Esophagus muscularis mucosa (tissue), 4 donors: ENCODE measurements around the gene REG3A. TPM values are rescaled to one million over a fixed set of nuclear protein-coding genes. Genes with fewer than 3 reads are reported as not detected.

Source experiments
- DNase-seq: peaks from one replicate; pipeline ENCODE4 v3.0.0-alpha.2; 2017; ENCODE audit errors: extremely low spot score
- H3K27ac ChIP-seq, 4 donors: fragments of 200-600 bp; sonication (generic); replicated peaks in 1 of 4; 1 replicate in 3 of 4; 2 replicates in 1 of 4; pipeline ENCODE4 v1.5.1; 2016 to 2019; ENCODE audit warnings: mild to moderate bottlenecking in 1 of 4
- H3K27me3 ChIP-seq, 4 donors: fragments of 200-600 bp; sonication (generic); one replicate each; pipeline versions ENCODE4 v1.5.1 to v1.6.0; 2016 to 2019
- H3K36me3 ChIP-seq, 4 donors: fragments of 200-600 bp; sonication (generic); one replicate each; pipeline ENCODE4 v1.5.1; 2016 to 2019
- H3K4me1 ChIP-seq, 4 donors: fragments of 200-600 bp; sonication (generic); one replicate each; pipeline ENCODE4 v1.5.1; 2016 to 2019
- H3K4me3 ChIP-seq, 4 donors: fragments of 200-600 bp; sonication (generic); 1 replicate in 2 of 4; 2 replicates in 2 of 4; pipeline ENCODE4 v1.5.1; 2016 to 2019; ENCODE audit warnings: mild to moderate bottlenecking in 4 of 4, moderate library complexity in 1 of 4
- H3K9me3 ChIP-seq, 4 donors: fragments of 200-600 bp; sonication (generic); 1 replicate in 3 of 4; 2 replicates in 1 of 4; pipeline ENCODE4 v1.5.1; 2016 to 2019
- EP300 ChIP-seq: sonication (generic); formaldehyde crosslinking; IDR thresholded peaks from one replicate; pipeline ENCODE4 v1.6.1; 2017; ENCODE audit warnings: antibody characterized with exemption
- POLR2A ChIP-seq: fragments of 450-650 bp; IDR thresholded peaks from one replicate; pipeline ENCODE4 v1.6.1; 2017; ENCODE audit warnings: antibody characterized with exemption, moderate library complexity, mild to moderate bottlenecking, low read depth
- POLR2AphosphoS5 ChIP-seq, 2 donors: sonication (generic); formaldehyde crosslinking; IDR thresholded peaks; one replicate each; pipeline ENCODE4 v1.6.1; 2017; ENCODE audit warnings: antibody characterized with exemption in 2 of 2
- WGBS: methylation state at CpG from one replicate; pipeline ENCODE4 v1.1.5; 2018; 5-methylcytosine and 5-hydroxymethylcytosine counted together
- intact Hi-C: fragments of 100-400 bp; cut with DNase I; formaldehyde crosslinking; loops from one replicate; pipeline ENCODE4 v1.15.1; 2023
- total RNA-seq, 4 donors: library from RNA; depleted of rRNA; stranded (reverse); fragments of >200 nt; gene quantifications; one replicate each; pipeline versions ENCODE4 v1.1.0 to v1.2.1, GENCODE V29; 2016
- TF ChIP-seq, protein P1 (sequence below), 3 experiments: fragments of 200-600 bp in 2 of 3; fragments of 450-650 bp in 1 of 3; sonication (generic) in 2 of 3; IDR thresholded peaks; one replicate each; pipeline ENCODE4 v1.5.1; 2017 to 2019; ENCODE audit warnings: antibody characterized with exemption in 3 of 3, mild to moderate bottlenecking in 2 of 3, moderate library complexity in 1 of 3

The REG3A gene
- not detected for total RNA-seq

DNA sequence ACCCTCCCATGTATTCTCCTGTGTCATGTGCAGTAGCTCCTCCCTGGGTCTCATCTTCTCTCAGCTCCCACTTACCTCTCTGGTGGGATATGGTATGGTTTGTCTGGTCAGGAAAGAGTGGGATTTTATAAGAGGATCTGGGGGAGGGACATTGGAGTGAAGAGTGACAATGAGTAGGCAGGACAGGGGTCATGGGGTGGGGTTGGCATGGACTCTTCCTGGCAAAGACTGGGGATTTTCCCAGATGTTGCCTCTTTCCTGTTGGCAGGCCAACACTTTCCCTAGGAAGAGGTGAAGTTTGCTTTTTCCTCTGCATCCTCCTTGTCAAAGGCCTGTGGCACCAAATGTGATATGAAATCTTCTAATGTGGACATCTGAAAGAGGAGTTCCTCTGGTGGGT, at the start of gene REG3A:
Gene REG3A (minus strand): TSS at position 101 of the 400 bp plus-strand sequence. CDS start 348 bp downstream, outside the sequence.
- Histone ChIP-seq H3K4me1 (no peaks in the 10 kb centered on the region), H3K9me3 (no peaks in the 10 kb centered on the region), H3K4me3 (no peak within 1 kb of the TSS), H3K27me3 (peaks cover 0 to 6% (median 0%) of the 10 kb centered on the region in 4 donors), H3K27ac (no peak within 1 kb of the TSS), H3K36me3 (no peaks in the 10 kb centered on the region)
- intact Hi-C loops = no loop called here
- no peak for TF ChIP-seq POLR2AphosphoS5 (IDR thresholded peaks at IDR 0.05)
- no peak for TF ChIP-seq EP300
- TF ChIP-seq, protein P1, sequence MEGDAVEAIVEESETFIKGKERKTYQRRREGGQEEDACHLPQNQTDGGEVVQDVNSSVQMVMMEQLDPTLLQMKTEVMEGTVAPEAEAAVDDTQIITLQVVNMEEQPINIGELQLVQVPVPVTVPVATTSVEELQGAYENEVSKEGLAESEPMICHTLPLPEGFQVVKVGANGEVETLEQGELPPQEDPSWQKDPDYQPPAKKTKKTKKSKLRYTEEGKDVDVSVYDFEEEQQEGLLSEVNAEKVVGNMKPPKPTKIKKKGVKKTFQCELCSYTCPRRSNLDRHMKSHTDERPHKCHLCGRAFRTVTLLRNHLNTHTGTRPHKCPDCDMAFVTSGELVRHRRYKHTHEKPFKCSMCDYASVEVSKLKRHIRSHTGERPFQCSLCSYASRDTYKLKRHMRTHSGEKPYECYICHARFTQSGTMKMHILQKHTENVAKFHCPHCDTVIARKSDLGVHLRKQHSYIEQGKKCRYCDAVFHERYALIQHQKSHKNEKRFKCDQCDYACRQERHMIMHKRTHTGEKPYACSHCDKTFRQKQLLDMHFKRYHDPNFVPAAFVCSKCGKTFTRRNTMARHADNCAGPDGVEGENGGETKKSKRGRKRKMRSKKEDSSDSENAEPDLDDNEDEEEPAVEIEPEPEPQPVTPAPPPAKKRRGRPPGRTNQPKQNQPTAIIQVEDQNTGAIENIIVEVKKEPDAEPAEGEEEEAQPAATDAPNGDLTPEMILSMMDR (IDR thresholded peaks at IDR 0.05) = no peak
- TF ChIP-seq POLR2A = no peak
- DNase-seq = no peak

DNA sequence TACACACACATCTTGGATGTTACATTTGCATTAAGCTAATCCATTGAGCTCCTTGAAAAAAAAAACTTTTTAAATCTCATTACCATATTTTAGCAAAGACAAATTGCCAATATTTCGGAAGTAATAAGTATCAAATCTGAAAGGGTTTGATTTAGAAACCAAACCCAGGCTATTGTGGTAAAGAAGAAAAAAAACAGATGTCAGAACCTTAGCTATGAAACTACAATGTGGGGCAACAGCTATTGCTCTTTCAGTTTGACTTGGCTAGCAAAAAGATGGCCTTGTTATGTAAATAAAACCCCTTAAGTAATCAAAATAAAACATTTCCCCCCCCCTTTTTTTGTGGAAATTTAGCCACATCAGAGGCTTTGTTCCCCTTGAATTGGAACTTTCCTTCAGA, 41.2 kb upstream of the REG3A start:
- Histone ChIP-seq H3K27me3 (peaks cover 0 to 5% (median 0%) of the 10 kb centered on the region in 4 donors), H3K4me1 (no peaks in the 10 kb centered on the region), H3K36me3 (no peaks in the 10 kb centered on the region), H3K4me3 (no peak overlapping the region), H3K9me3 (no peaks in the 10 kb centered on the region), H3K27ac (no peak overlapping the region)
- no peak for TF ChIP-seq EP300
- TF ChIP-seq, protein P1 (IDR thresholded peaks at IDR 0.05) = no peak
- WGBS = 61% methylated on average over 1 of the region's 1 CpG
- intact Hi-C loops = no loop called here
- DNase-seq = no peak

DNA sequence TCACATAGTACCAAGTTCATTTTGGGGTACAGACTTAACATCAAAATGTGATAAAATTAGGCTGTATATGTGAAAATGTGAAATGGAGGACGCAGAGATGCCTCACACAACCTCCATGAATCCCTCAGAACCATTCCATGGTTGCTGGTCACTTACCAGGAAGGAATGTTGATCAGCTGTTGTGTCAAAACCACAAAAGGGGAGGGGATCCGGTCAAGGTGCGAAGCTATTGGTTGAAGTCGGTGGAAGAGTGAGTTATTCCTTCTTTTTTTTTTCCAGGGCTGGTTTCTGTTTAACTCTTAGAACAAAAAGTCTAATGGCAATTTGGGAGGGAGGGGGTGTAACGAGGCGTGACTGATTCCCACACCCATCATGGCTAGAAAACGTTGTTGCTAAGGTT, 32.3 kb upstream of the REG3A start:
- Histone ChIP-seq H3K36me3 (no peaks in the 10 kb centered on the region), H3K27me3 (no peaks in the 10 kb centered on the region), H3K4me3 (no peak overlapping the region), H3K4me1 (no peaks in the 10 kb centered on the region), H3K27ac (no peak overlapping the region), H3K9me3 (no peaks in the 10 kb centered on the region)
- intact Hi-C loops = no loop called here
- no peak for DNase-seq
- 77% methylated on average over 7 of the region's 7 CpGs for WGBS
- TF ChIP-seq POLR2A = no peak
- TF ChIP-seq, protein P1 (IDR thresholded peaks at IDR 0.05) = no peak

DNA sequence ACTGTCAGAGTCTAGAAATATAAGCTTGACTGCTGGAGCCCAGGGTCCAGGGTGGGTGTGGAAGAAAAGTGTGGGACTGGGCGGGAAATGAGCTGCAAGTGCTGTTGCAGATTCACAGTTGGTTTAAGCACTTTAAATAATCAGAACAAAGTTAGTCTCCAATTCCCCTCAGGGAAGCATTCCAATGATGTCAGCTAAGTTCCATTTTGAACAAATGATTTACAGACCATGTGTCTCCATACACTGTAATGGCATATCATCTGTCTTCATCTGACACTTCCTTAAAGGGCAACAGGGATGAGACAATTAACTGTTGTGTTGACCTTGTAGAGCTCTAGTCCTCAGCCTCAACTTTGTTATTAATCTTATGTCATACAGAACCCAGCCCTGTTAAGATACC, 31.5 kb upstream of the REG3A start:
- intact Hi-C loops = no loop called here
- Histone ChIP-seq H3K9me3 (no peaks in the 10 kb centered on the region), H3K27ac (no peak overlapping the region), H3K4me3 (no peak overlapping the region), H3K36me3 (no peaks in the 10 kb centered on the region), H3K4me1 (no peaks in the 10 kb centered on the region), H3K27me3 (no peaks in the 10 kb centered on the region)
- no peak for DNase-seq
- 52% methylated on average over 1 of the region's 1 CpG for WGBS
- TF ChIP-seq POLR2AphosphoS5 (IDR thresholded peaks at IDR 0.05) (no peak), POLR2A (no peak), EP300 (no peak)
- TF ChIP-seq, protein P1 (IDR thresholded peaks at IDR 0.05) = no peak

DNA sequence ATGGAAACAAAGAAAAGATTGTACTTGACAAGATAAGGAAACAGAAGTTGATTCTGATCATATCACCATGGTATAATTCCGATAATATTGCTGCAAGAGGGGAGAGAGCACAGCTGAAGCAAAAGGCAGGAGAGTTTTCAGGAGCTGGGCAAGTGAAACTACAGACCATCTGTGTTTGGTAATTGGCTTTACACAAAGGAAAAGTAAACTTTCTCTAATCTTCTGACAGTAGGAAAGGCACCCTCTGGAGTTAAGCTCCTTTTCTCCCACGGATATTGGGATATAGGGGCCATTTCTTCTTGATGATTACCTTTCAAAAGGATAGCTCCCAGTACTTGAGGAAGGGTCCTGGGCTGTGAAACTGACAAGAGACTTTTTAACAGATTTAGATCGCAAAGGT, 29.9 kb upstream of the REG3A start:
- H3K36me3 ChIP-seq = no peaks in the 10 kb centered on the region
- no peaks in the 10 kb centered on the region for H3K9me3 ChIP-seq
- no peak overlapping the region for H3K27ac ChIP-seq
- H3K4me1 ChIP-seq = no peaks in the 10 kb centered on the region
- DNase-seq = no peak
- no peak for TF ChIP-seq POLR2A
- TF ChIP-seq EP300 = no peak
- no peak for TF ChIP-seq POLR2AphosphoS5 (IDR thresholded peaks at IDR 0.05)
- 44% methylated on average over 3 of the region's 3 CpGs for WGBS
- no peak overlapping the region for H3K4me3 ChIP-seq
- intact Hi-C loops = no loop called here
- H3K27me3 ChIP-seq = no peaks in the 10 kb centered on the region
